HG02852 (cell line): ENCODE results near the gene PDS5A.
"Not testable (repeated sequence)": the region's sequence is repeated elsewhere in the genome, so short reads cannot be mapped to it uniquely, and the experiment has no call there.

Experiments used
- ATAC-seq: cut with Tn5 transposase; IDR thresholded peaks from one replicate; pipeline ENCODE4 v1.9.1; 2021; ENCODE audit warnings: mild to moderate bottlenecking, moderate library complexity; ENCODE audit not compliant: unreplicated experiment

The PDS5A gene

DNA sequence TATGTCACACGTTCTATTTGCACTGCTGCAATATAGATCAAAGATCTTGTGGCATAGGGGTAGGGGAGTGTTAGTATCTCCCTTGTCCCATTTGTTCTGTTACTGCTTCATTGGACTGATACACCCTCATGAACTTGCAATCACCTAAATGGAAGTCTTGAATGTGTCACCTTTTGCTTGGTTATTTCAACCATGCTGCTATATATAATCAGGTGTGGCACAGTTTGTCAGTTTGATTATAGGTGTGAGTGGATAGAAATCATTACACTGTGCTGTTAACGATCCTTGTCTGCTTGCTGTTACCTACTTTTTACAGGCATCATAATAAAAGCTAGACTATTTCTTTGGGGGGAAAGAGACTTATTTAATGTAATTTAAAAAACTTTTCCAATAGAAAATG lies 195.7 kb downstream of the PDS5A start:
- ATAC-seq = not testable (repeated sequence)
